IMR-90 (cell line): ENCODE data around the gene ARHGEF16. TPM values are rescaled to one million over a fixed set of nuclear protein-coding genes. Genes with fewer than 3 reads are reported as not detected.

Experiments used
- ATAC-seq: fragments of 200-7000 bp; cut with Tn5 transposase; 2 replicates; pipeline ENCODE4 v1.9.1; 2020; ENCODE audit warnings: low read depth, mild to moderate bottlenecking, moderate library complexity
- BruUV-seq: library from RNA; stranded (reverse); fragments of 400-500 nt; replicated peaks from 2 replicates; lab custom pipeline; 2021; lab: Mats Ljungman, UMichigan
- CTCF ChIA-PET: fragments of 300-600 bp; formaldehyde crosslinking; extraction: SDS; loops from one replicate; lab custom pipeline; 2021; ENCODE audit warnings: antibody characterized with exemption; lab: Yijun Ruan, JAX
- POLR2A ChIA-PET: fragments of 300-600 bp; sonication (Branson Sonifier 250); formaldehyde crosslinking; loops from one replicate; lab custom pipeline; 2022; ENCODE audit warnings: antibody characterized with exemption; ENCODE audit not compliant: unreplicated experiment; lab: Charles Lee
- DNase-seq: peaks from one replicate; pipeline ENCODE4 v3.0.0; 2013
- H2AFZ ChIP-seq: replicated peaks from 2 replicates; pipeline ENCODE3; 2013; ENCODE audit warnings: low read length, mild to moderate bottlenecking; ENCODE audit not compliant: poor library complexity
- H2AK5ac ChIP-seq: 2 replicates; pipeline ENCODE4 v1.6.1; 2013; ENCODE audit warnings: low read depth, low read length, inconsistent platforms
- H2AK9ac ChIP-seq: replicated peaks from 2 replicates; pipeline ENCODE3; 2013; ENCODE audit warnings: mild to moderate bottlenecking, low read depth, low read length, moderate library complexity; ENCODE audit not compliant: poor library complexity
- H2BK120ac ChIP-seq: 2 replicates; pipeline ENCODE4 v1.6.1; 2013; ENCODE audit warnings: low read depth, low read length, inconsistent platforms
- H2BK15ac ChIP-seq: 3 replicates; pipeline ENCODE4 v1.6.1; 2013; ENCODE audit warnings: low read depth, low read length, inconsistent platforms
- H2BK20ac ChIP-seq: 2 replicates; pipeline ENCODE4 v1.6.1; 2013; ENCODE audit warnings: low read depth, mild to moderate bottlenecking, inconsistent platforms, low read length, moderate library complexity
- H2BK5ac ChIP-seq: 2 replicates; pipeline ENCODE4 v1.6.1; 2013; ENCODE audit warnings: mild to moderate bottlenecking, low read depth, low read length, inconsistent platforms; ENCODE audit not compliant: poor library complexity, severe bottlenecking
- H3K14ac ChIP-seq: replicated peaks from 2 replicates; pipeline ENCODE4 v1.6.1; 2013; ENCODE audit warnings: low read depth, low read length, inconsistent platforms
- H3K18ac ChIP-seq: 2 replicates; pipeline ENCODE4 v1.6.1; 2013; ENCODE audit warnings: low read depth, low read length, control low read depth
- H3K23ac ChIP-seq: 2 replicates; pipeline ENCODE4 v1.6.1; 2013; ENCODE audit warnings: low read depth, low read length, inconsistent platforms
- H3K27ac ChIP-seq: 2 replicates; pipeline ENCODE4 v1.5.1; 2013; ENCODE audit warnings: mild to moderate bottlenecking, control low read depth, low read length; ENCODE audit not compliant: insufficient read depth
- H3K27me3 ChIP-seq: 2 replicates; pipeline ENCODE4 v1.6.1; 2013; ENCODE audit warnings: low read length; ENCODE audit not compliant: control insufficient read depth, insufficient read depth
- H3K36me3 ChIP-seq: 2 replicates; pipeline ENCODE4 v1.6.1; 2013; ENCODE audit warnings: low read length, mixed read lengths; ENCODE audit not compliant: control insufficient read depth, insufficient read depth
- H3K4ac ChIP-seq: 2 replicates; pipeline ENCODE4 v1.6.1; 2013; ENCODE audit warnings: low read depth, low read length, inconsistent platforms
- H3K4me1 ChIP-seq: 2 replicates; pipeline ENCODE4 v1.6.1; 2013; ENCODE audit warnings: low read length, mixed read lengths; ENCODE audit not compliant: control insufficient read depth, insufficient read depth
- H3K4me2 ChIP-seq: 2 replicates; pipeline ENCODE4 v1.6.1; 2013; ENCODE audit warnings: low read depth, mild to moderate bottlenecking, control low read depth, low read length, moderate library complexity
- H3K4me3 ChIP-seq: 2 replicates; pipeline ENCODE4 v1.5.1; 2013; ENCODE audit warnings: low read depth, mild to moderate bottlenecking, control low read depth, low read length, moderate library complexity; ENCODE audit not compliant: insufficient read depth
- H3K56ac ChIP-seq: 2 replicates; pipeline ENCODE4 v1.6.1; 2013; ENCODE audit warnings: low read length, inconsistent platforms; ENCODE audit not compliant: insufficient read depth; ENCODE audit errors: extremely low read depth
- H3K79me1 ChIP-seq, 2 experiments: 2 replicates each; pipeline ENCODE4 v1.6.1; 2013; ENCODE audit warnings: low read length in 2 of 2, inconsistent platforms in 1 of 2, low read depth in 1 of 2
- H3K9ac ChIP-seq: 2 replicates; pipeline ENCODE4 v1.6.1; 2013; ENCODE audit warnings: low read depth, low read length, control low read depth
- H3K9me1 ChIP-seq: 2 replicates; pipeline ENCODE4 v1.6.1; 2013; ENCODE audit warnings: low read length, inconsistent platforms; ENCODE audit not compliant: insufficient read depth
- H3K9me3 ChIP-seq: 2 replicates; pipeline ENCODE4 v1.6.1; 2013; ENCODE audit warnings: low read length; ENCODE audit not compliant: control insufficient read depth, insufficient read depth
- H4K20me1 ChIP-seq: 2 replicates; pipeline ENCODE4 v1.6.1; 2013; ENCODE audit warnings: low read length, inconsistent platforms; ENCODE audit not compliant: insufficient read depth
- H4K5ac ChIP-seq: 2 replicates; pipeline ENCODE4 v1.6.1; 2013; ENCODE audit warnings: mild to moderate bottlenecking, low read depth, low read length, control low read depth
- H4K8ac ChIP-seq, 2 experiments: 2 replicates each; pipeline ENCODE4 v1.6.1; 2013; ENCODE audit warnings: low read depth in 2 of 2, low read length in 2 of 2, control low read depth in 1 of 2, inconsistent platforms in 1 of 2
- H4K91ac ChIP-seq: 2 replicates; pipeline ENCODE4 v1.6.1; 2013; ENCODE audit warnings: low read depth, low read length, inconsistent platforms; ENCODE audit not compliant: insufficient read depth
- CEBPB ChIP-seq: IDR thresholded peaks from 2 replicates; pipeline ENCODE4 v1.6.1; 2012; ENCODE audit warnings: low read depth, low read length, improper control_type of control experiment
- CHD1 ChIP-seq: IDR thresholded peaks from 2 replicates; pipeline ENCODE4 v1.6.1; 2012; ENCODE audit warnings: low read depth, low read length, improper control_type of control experiment
- FOS ChIP-seq: fragments of 150-350 bp; IDR thresholded peaks from 2 replicates; pipeline ENCODE4 v1.6.1; 2016; ENCODE audit warnings: low read depth, low read length
- MAZ ChIP-seq: IDR thresholded peaks from 2 replicates; pipeline ENCODE4 v1.6.1; 2012; ENCODE audit warnings: low read depth, mild to moderate bottlenecking, low read length, improper control_type of control experiment, moderate library complexity, borderline replicate concordance
- MXI1 ChIP-seq: IDR thresholded peaks from 2 replicates; pipeline ENCODE4 v1.6.1; 2012; ENCODE audit warnings: low read depth, mild to moderate bottlenecking, low read length, moderate library complexity, borderline replicate concordance
- RAD21 ChIP-seq: IDR thresholded peaks from 2 replicates; pipeline ENCODE4 v1.6.1; 2012; ENCODE audit warnings: low read length, improper control_type of control experiment
- RFX5 ChIP-seq: IDR thresholded peaks from 2 replicates; pipeline ENCODE4 v1.8.0; 2012; ENCODE audit warnings: low read depth, mild to moderate bottlenecking, low read length, moderate library complexity
- WGBS, 2 experiments: methylation state at CpG; one replicate each; pipeline versions ENCODE4 v1.1.5 to v1.1.7; 2013; ENCODE audit warnings: missing lambda C conversion rate in 2 of 2; ENCODE audit not compliant: insufficient read length in 1 of 2; ENCODE audit errors: extremely low coverage in 2 of 2; 5-methylcytosine and 5-hydroxymethylcytosine counted together
- dilution Hi-C: fragments of 300-500 bp; cut with HindIII; formaldehyde crosslinking; loops from one replicate; pipeline ENCODE4 v1.14.3; 2018; ENCODE audit warnings: low sequenced_read_pairs; ENCODE audit not compliant: unreplicated experiment
- in situ Hi-C: fragments of 300-500 bp; cut with MboI; formaldehyde crosslinking; loops from 3 replicates; pipeline ENCODE4 v1.14.3; 2019; ENCODE audit warnings: low sequenced_read_pairs, inconsistent platforms, mixed read lengths
- intact Hi-C: fragments of 100-400 bp; cut with micrococcal nuclease; formaldehyde crosslinking; loops from 2 replicates; pipeline ENCODE4 v1.10.0; 2022
- polyA plus RNA-seq, 3 experiments: library from polyadenylated mRNA; depleted of rRNA; stranded (reverse); fragments of >200 nt; gene quantifications; 2 replicates each; pipeline ENCODE4 v1.2.3, GENCODE V29; 2012; ENCODE audit warnings: low replicate concordance in 1 of 3
- total RNA-seq: library from RNA; depleted of rRNA; stranded (reverse); fragments of >200 nt; gene quantifications from 2 replicates; pipeline ENCODE4 v1.2.3, GENCODE V29; 2012
- TF ChIP-seq, protein P1 (sequence below): fragments of 150-350 bp; IDR thresholded peaks from 2 replicates; pipeline ENCODE4 v1.6.1; 2017; ENCODE audit warnings: mild to moderate bottlenecking, antibody characterized with exemption, low read length, low read depth
- TF ChIP-seq, protein P2 (sequence below): conservative IDR thresholded peaks from 2 replicates; pipeline ENCODE4 v1.5.1; 2012; ENCODE audit warnings: mild to moderate bottlenecking, low read depth, low read length, improper control_type of control experiment

ARHGEF16 gene
- total and polyA plus RNA-seq, 2 of the 4 experiments (the other 2 are of a cell fraction): 0.18 to 0.39 TPM

- Histone ChIP-seq H4K8ac (no peak overlapping the region), H2BK5ac (no peak overlapping the region), H3K4me2 (no peak overlapping the region), H2AFZ (no peak overlapping the region), H3K18ac (no peak overlapping the region), H3K79me1 (no peaks in the 10 kb centered on the region), H3K56ac (no peak overlapping the region), H3K4ac (no peak overlapping the region), H3K9ac (no peak overlapping the region), H2AK5ac (no peak overlapping the region), H3K23ac (no peak overlapping the region), H2BK120ac (no peak overlapping the region), H3K9me3 (peaks cover 1% of the 10 kb centered on the region; the same call in 1 of the 2 replicates), H2BK15ac (no peak overlapping the region), H3K4me3 (no peak overlapping the region), H3K4me1 (no peaks in the 10 kb centered on the region), H4K20me1 (no peaks in the 10 kb centered on the region), H3K14ac (no peak overlapping the region), H3K36me3 (no peaks in the 10 kb centered on the region), H2AK9ac (no peak overlapping the region), H4K5ac (no peak overlapping the region), H3K27me3 (no peaks in the 10 kb centered on the region), H2BK20ac (no peak overlapping the region), H3K27ac (no peak overlapping the region), H4K91ac (no peak overlapping the region), H3K9me1 (no peaks in the 10 kb centered on the region)
- TF ChIP-seq MXI1 (no peak), RAD21 (no peak), MAZ (no peak), CHD1 (no peak), FOS (no peak), CEBPB (no peak), RFX5 (no peak)
- TF ChIP-seq, protein P1, sequence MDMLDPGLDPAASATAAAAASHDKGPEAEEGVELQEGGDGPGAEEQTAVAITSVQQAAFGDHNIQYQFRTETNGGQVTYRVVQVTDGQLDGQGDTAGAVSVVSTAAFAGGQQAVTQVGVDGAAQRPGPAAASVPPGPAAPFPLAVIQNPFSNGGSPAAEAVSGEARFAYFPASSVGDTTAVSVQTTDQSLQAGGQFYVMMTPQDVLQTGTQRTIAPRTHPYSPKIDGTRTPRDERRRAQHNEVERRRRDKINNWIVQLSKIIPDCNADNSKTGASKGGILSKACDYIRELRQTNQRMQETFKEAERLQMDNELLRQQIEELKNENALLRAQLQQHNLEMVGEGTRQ: no peak
- TF ChIP-seq, protein P2, sequence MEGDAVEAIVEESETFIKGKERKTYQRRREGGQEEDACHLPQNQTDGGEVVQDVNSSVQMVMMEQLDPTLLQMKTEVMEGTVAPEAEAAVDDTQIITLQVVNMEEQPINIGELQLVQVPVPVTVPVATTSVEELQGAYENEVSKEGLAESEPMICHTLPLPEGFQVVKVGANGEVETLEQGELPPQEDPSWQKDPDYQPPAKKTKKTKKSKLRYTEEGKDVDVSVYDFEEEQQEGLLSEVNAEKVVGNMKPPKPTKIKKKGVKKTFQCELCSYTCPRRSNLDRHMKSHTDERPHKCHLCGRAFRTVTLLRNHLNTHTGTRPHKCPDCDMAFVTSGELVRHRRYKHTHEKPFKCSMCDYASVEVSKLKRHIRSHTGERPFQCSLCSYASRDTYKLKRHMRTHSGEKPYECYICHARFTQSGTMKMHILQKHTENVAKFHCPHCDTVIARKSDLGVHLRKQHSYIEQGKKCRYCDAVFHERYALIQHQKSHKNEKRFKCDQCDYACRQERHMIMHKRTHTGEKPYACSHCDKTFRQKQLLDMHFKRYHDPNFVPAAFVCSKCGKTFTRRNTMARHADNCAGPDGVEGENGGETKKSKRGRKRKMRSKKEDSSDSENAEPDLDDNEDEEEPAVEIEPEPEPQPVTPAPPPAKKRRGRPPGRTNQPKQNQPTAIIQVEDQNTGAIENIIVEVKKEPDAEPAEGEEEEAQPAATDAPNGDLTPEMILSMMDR: no peak
- no TSS peak for BruUV-seq
- intact Hi-C loops (no loop called here), dilution Hi-C loops (no loop called here), in situ Hi-C loops (no loop called here)
- ChIA-PET POLR2A (no interaction called here), CTCF (no interaction called here)
- WGBS, 2 experiments: 87% methylated on average over 3 of the region's 19 CpGs; no CpG with 5 or more reads in 1 of the 2 experiments
- DNase-seq: no peak
- ATAC-seq: no peak
These were observed 61.5 kb downstream of the ARHGEF16 start for GRCh38 chr1:3515774-3516480.
